HL-60/S4 treated with retinoic acid at 250 ng/mL for 4 days and 3 days (cell line): ENCODE results near the gene ZMYND8.

Source experiments
- in situ Hi-C: fragments of 300-500 bp; cut with MboI; formaldehyde crosslinking; loops from 2 replicates; pipeline ENCODE4 v1.7.0; 2022; ENCODE audit warnings: low sequenced_read_pairs

The ZMYND8 gene

GRCh38 chr20:47292581-47292980 is 63.9 kb downstream of the ZMYND8 start:
- in situ Hi-C loops: loop anchor here (25.0 kb wide), 1 partner anchor 345 kb away; no protein-coding TSS in a partner anchor

DNA sequence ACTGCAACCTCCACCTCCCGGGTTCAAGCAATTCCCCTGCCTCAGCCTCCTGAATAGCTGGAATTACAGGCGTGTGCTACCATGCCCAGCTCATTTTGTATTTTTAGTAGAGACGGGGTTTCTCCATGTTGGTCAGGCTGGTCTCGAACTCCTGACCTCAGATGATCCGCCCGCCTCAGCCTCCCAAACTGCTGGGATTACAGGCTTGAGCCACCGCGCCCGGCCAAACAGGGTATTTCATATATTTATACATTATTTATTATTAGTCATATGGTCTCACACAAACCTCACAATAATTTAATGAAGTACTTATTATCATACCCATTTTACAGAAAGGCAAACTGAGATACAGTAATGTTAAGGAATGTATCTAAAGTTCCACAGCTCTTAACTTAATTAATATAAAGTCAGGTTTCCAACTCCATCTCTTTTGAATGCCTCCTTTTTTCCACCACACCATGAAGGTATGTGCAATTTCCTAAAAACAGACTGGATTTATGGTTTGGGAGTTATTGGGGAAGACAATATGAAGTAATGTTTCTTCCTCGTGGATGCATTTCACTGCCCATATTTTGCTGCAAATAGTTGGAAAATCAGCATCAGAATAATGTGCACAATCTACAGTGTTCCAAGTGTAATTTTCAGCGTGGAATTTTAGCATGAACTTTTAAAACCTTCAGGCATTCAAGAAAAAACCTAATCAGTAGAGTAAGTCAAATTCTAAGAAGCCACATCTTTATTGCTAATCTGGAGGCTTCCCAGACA is 65.7 kb downstream of the ZMYND8 start:
- in situ Hi-C loops: loop anchor here (25.0 kb wide), 1 partner anchor 346 kb away; no protein-coding TSS in a partner anchor

- in situ Hi-C loops: loop anchor here (25.0 kb wide), 1 partner anchor 347 kb away; no protein-coding TSS in a partner anchor
Measured at GRCh38 chr20:47290008-47290407, 66.5 kb downstream of the ZMYND8 start.

GRCh38 chr20:47289096-47289495 is 67.4 kb downstream of the ZMYND8 start:
- in situ Hi-C loops: loop anchor here (25.0 kb wide), 1 partner anchor 348 kb away; no protein-coding TSS in a partner anchor

GRCh38 chr20:47288530-47288929 is 68.0 kb downstream of the ZMYND8 start:
- in situ Hi-C loops: loop anchor here (25.0 kb wide), 1 partner anchor 349 kb away; no protein-coding TSS in a partner anchor

- in situ Hi-C loops: loop anchor here (25.0 kb wide), 1 partner anchor 350 kb away; no protein-coding TSS in a partner anchor
Measured at GRCh38 chr20:47287609-47288144, 68.8 kb downstream of the ZMYND8 start.

DNA sequence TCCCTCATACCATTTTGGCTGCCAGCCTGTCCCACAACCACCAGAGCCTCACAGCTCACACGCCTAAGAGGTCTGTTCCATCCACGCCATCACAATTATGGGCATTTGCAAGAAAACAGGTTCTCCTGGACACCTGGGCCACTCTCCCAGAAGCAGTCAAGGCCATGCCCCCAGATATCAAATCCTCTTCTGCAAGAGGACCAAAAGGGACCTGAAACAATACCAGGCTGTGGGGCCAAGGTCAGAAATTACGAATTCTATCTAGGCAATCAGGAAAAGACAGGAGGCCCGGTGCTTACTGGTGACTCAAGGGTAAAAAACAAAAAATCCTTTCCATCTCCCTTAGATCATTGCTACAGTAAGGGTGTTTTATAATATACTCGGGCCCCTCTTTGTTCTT is 69.8 kb downstream of the ZMYND8 start:
- in situ Hi-C loops: loop anchor here (25.0 kb wide), 1 partner anchor 351 kb away; no protein-coding TSS in a partner anchor

GRCh38 chr20:47285189-47285588 is 71.3 kb downstream of the ZMYND8 start:
- in situ Hi-C loops: loop anchor here (25.0 kb wide), 1 partner anchor 352 kb away; no protein-coding TSS in a partner anchor

DNA sequence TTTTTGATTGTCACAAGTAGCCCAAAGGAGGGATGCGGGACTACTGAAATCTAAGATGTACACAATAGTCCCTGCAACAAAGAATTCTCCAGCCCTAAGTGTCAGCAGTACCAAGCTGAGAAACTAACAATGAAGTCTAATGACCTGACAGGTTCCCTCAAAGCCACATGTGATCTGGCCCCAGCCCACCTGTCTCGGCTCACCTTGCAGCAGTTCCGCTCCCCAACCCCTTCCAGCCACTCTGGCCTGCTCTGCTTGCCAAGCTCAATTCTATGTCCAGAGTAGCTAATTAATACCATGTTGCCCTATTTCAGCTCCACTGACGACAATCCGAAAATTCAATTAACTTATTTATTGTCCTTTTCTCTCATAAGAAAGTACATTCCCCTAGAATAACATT is 72.1 kb downstream of the ZMYND8 start:
- in situ Hi-C loops: loop anchor here (25.0 kb wide), 1 partner anchor 353 kb away; no protein-coding TSS in a partner anchor

GRCh38 chr20:47283411-47283810 is 73.1 kb downstream of the ZMYND8 start:
- in situ Hi-C loops: loop anchor here (25.0 kb wide), 1 partner anchor 354 kb away; no protein-coding TSS in a partner anchor

DNA sequence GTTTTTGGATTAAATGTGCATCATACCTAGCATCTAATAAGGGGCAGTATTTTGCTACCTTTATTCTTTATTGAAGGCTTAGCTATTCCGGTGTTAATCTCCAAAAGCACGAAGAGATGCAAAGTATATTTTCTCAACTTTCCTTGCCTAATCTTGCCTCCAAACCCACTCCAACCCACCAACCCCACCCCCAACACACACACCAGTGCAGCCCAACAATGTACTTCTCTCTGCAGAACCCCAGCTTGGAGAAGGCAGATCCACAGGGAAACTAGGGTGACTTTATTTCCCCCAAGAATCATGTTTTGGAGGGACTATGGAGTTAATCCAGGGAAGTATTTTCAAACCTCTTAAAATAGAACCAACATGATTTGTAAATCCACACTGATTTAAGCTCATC is 73.6 kb downstream of the ZMYND8 start:
- in situ Hi-C loops: loop anchor here (25.0 kb wide), 1 partner anchor 354 kb away; no protein-coding TSS in a partner anchor

DNA sequence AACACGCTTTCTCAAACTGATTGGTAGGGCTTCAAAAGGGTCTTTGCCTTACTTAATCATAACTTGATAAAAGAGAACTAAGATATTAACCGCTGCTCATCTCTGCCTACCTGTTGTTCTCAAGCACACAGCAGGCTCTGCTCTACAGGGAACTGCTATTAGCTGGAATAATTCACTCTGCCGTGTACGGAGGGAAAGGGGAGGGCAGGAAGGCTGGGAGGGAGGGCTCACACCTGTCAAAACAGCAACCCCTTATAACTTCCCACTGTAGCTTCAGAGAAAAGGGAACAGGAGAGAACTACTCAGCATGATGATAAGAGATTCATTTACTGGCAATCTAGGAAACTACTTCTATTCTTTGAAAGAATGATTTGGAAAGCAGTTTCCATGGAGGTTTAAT is 75.1 kb downstream of the ZMYND8 start:
- in situ Hi-C loops: loop anchor here (25.0 kb wide), 1 partner anchor 356 kb away; no protein-coding TSS in a partner anchor

DNA sequence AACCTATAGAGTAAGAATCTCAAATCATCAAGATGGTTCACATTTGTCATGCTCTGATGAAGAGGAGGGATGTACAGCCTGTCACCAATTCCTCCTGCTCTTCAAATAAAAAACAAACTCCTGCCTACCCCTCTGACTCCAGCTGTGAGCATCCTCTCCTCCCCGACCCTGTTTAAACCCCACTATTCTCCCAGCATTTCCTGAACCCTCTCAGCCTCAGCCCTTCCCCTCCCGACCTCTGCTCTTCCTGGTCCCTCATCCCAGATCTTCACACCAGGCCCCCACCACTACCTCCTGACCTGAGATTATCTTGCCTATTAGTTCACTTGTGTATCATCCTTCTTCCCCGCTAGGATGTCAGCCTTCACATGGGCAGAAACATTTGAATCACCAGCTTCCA is 75.8 kb downstream of the ZMYND8 start:
- in situ Hi-C loops: loop anchor here (25.0 kb wide), 1 partner anchor 357 kb away; no protein-coding TSS in a partner anchor

GRCh38 chr20:47280228-47280627 is 76.3 kb downstream of the ZMYND8 start:
- in situ Hi-C loops: loop anchor here (25.0 kb wide), 1 partner anchor 357 kb away; no protein-coding TSS in a partner anchor

- in situ Hi-C loops: loop anchor here (10.0 to 25.0 kb wide), 2 partner anchors 96 to 358 kb away; no protein-coding TSS in a partner anchor
Measured at GRCh38 chr20:47278907-47279348, 77.6 kb downstream of the ZMYND8 start.

GRCh38 chr20:47277535-47277872 is 79.0 kb downstream of the ZMYND8 start:
- in situ Hi-C loops: loop anchor here (10.0 to 25.0 kb wide), 2 partner anchors 97 to 360 kb away; no protein-coding TSS in a partner anchor

GRCh38 chr20:47276851-47277534 is 79.5 kb downstream of the ZMYND8 start:
- in situ Hi-C loops: loop anchor here (10.0 to 25.0 kb wide), 2 partner anchors 98 to 360 kb away; no protein-coding TSS in a partner anchor

DNA sequence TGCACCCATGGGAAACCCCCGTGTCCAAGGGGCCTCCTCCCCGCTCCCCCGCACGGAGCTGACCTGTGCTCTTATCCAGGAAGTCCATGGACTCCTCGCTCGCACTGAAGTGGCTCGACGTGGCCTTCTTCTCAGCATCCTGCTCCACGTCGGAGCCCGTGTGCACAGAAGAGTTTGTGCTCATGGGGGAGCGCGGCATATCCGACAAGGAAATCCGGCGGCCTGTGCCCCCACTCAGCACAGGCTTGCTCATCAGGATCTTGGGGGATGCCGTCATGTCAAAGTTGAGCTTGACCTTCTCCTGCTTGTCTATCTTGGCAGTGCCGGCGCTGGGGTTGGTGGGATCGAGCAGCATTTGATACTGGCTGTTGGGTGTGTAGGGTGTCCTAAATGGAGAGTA is 80.2 kb downstream of the ZMYND8 start:
- in situ Hi-C loops: loop anchor here (10.0 to 25.0 kb wide), 2 partner anchors 99 to 361 kb away; no protein-coding TSS in a partner anchor

- in situ Hi-C loops: loop anchor here (10.0 to 25.0 kb wide), 2 partner anchors 99 to 362 kb away; no protein-coding TSS in a partner anchor
Measured at GRCh38 chr20:47275548-47275947, 81.0 kb downstream of the ZMYND8 start.

DNA sequence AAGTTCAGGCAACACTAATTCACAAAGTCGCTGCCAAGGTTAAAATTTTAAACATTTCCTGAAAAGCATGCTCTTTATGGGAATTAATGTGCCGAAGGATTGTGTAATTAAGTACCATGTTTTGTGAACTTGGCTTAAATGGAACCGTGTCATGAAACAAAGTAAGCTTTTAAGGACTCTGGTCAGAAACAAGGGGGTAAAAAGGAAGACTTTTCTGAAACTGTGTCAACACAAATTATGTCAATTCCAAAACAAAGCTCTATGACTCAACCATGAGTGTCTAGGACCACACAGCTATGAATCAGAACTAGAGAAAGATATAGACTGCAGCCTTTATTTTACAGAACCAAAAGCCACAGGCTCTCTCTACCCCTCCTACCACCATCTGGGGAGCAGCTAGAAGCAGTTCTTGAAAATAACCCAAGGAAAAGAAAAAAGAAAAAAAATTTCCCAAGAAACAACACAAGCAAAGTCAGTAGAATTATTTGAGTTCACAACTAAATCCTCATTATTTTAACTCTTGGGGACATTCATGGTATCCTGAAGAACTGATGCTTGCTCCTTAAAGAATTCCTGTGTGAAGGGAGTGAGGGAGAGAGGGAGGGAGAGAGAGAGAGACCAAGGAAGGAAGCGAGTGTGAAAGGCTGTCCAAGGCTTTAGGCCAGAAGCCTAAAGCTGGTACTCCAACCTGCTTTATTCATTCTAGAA is 81.9 kb downstream of the ZMYND8 start:
- in situ Hi-C loops: loop anchor here (10.0 to 25.0 kb wide), 2 partner anchors 100 to 363 kb away; no protein-coding TSS in a partner anchor
